H9 (cell line): Measurements from ENCODE around the gene NPAS3. TPM values are rescaled to one million over a fixed set of nuclear protein-coding genes. Genes with fewer than 3 reads are reported as not detected.

Source experiments
- DNase-seq: peaks from one replicate; pipeline ENCODE4 v3.0.0-alpha.2; 2017
- H2AFZ ChIP-seq: one replicate; pipeline ENCODE4 v1.6.1; 2013; ENCODE audit warnings: mild to moderate bottlenecking, low read length, control low read depth, moderate library complexity
- H2AK5ac ChIP-seq: 2 replicates; pipeline ENCODE4 v1.6.1; 2013; ENCODE audit warnings: low read length, control low read depth, mixed read lengths; ENCODE audit not compliant: insufficient read length
- H2BK120ac ChIP-seq: one replicate; pipeline ENCODE4 v1.6.1; 2013; ENCODE audit warnings: low read depth, mild to moderate bottlenecking, low read length, control low read depth, inconsistent platforms; ENCODE audit not compliant: poor library complexity, severe bottlenecking
- H2BK12ac ChIP-seq: 2 replicates; pipeline ENCODE4 v1.6.1; 2013; ENCODE audit warnings: low read length, control low read depth, mixed read lengths, low read depth; ENCODE audit not compliant: insufficient read length
- H2BK15ac ChIP-seq: 2 replicates; pipeline ENCODE4 v1.6.1; 2013; ENCODE audit warnings: low read depth, low read length, control low read depth
- H2BK20ac ChIP-seq: one replicate; pipeline ENCODE4 v1.6.1; 2013; ENCODE audit warnings: low read depth, mild to moderate bottlenecking, low read length, control low read depth, inconsistent platforms; ENCODE audit not compliant: poor library complexity, severe bottlenecking
- H2BK5ac ChIP-seq: 2 replicates; pipeline ENCODE4 v1.6.1; 2013; ENCODE audit warnings: low read length, control low read depth, mixed read lengths; ENCODE audit not compliant: insufficient read length
- H3K14ac ChIP-seq: 2 replicates; pipeline ENCODE4 v1.6.1; 2013; ENCODE audit warnings: low read length, control low read depth; ENCODE audit not compliant: insufficient read depth
- H3K18ac ChIP-seq: 2 replicates; pipeline ENCODE4 v1.6.1; 2013; ENCODE audit warnings: low read depth, mild to moderate bottlenecking, mixed read lengths, low read length, control low read depth; ENCODE audit not compliant: insufficient read length
- H3K23ac ChIP-seq: 2 replicates; pipeline ENCODE4 v1.6.1; 2013; ENCODE audit warnings: low read length, control low read depth, mixed read lengths, low read depth; ENCODE audit not compliant: insufficient read length
- H3K23me2 ChIP-seq: 2 replicates; pipeline ENCODE4 v1.6.1; 2013; ENCODE audit warnings: low read depth, mild to moderate bottlenecking, mixed read lengths, low read length, control low read depth; ENCODE audit not compliant: insufficient read length, poor library complexity, severe bottlenecking
- H3K27ac ChIP-seq: 2 replicates; pipeline ENCODE4 v1.5.1; 2013; ENCODE audit warnings: low read length, control low read depth, mixed read lengths, low read depth; ENCODE audit not compliant: insufficient read length
- H3K27me3 ChIP-seq: 2 replicates; pipeline ENCODE4 v1.6.1; 2013; ENCODE audit warnings: low read length, control low read depth, inconsistent platforms; ENCODE audit not compliant: insufficient read depth
- H3K4ac ChIP-seq: 2 replicates; pipeline ENCODE4 v1.6.1; 2013; ENCODE audit warnings: low read depth, mild to moderate bottlenecking, control low read depth, inconsistent platforms, low read length, moderate library complexity
- H3K4me1 ChIP-seq: 2 replicates; pipeline ENCODE4 v1.6.1; 2013; ENCODE audit warnings: low read length, control low read depth, inconsistent platforms; ENCODE audit not compliant: insufficient read depth
- H3K4me2 ChIP-seq: 2 replicates; pipeline ENCODE4 v1.6.1; 2013; ENCODE audit warnings: low read length, control low read depth, mixed read lengths; ENCODE audit not compliant: insufficient read length, insufficient read depth
- H3K56ac ChIP-seq: 2 replicates; pipeline ENCODE4 v1.6.1; 2013; ENCODE audit warnings: low read depth, mild to moderate bottlenecking, mixed read lengths, low read length, control low read depth; ENCODE audit not compliant: insufficient read length
- H3K79me1 ChIP-seq: 2 replicates; pipeline ENCODE4 v1.6.1; 2013; ENCODE audit warnings: low read depth, mild to moderate bottlenecking, moderate library complexity, low read length, control low read depth, inconsistent platforms; ENCODE audit not compliant: insufficient read depth, poor library complexity, severe bottlenecking
- H3K79me2 ChIP-seq: 2 replicates; pipeline ENCODE4 v1.6.1; 2013; ENCODE audit warnings: low read length, control low read depth, inconsistent platforms; ENCODE audit not compliant: insufficient read depth
- H3K9ac ChIP-seq: 2 replicates; pipeline ENCODE4 v1.6.1; 2013; ENCODE audit warnings: low read length, control low read depth, mixed read lengths; ENCODE audit not compliant: insufficient read length; ENCODE audit errors: extremely low read depth
- H3K9me3 ChIP-seq: one replicate; pipeline ENCODE4 v1.6.1; 2013; ENCODE audit warnings: low read depth, low read length, inconsistent platforms; ENCODE audit not compliant: control insufficient read depth
- H3T11ph ChIP-seq: one replicate; pipeline ENCODE4 v1.6.1; 2013; ENCODE audit warnings: mild to moderate bottlenecking, low read length, control low read depth, inconsistent platforms
- H4K20me1 ChIP-seq: one replicate; pipeline ENCODE4 v1.6.1; 2013; ENCODE audit not compliant: control insufficient read depth, insufficient read length, insufficient read depth
- H4K5ac ChIP-seq: 2 replicates; pipeline ENCODE4 v1.6.1; 2013; ENCODE audit warnings: low read depth, mild to moderate bottlenecking, mixed read lengths, low read length, control low read depth; ENCODE audit not compliant: insufficient read length
- H4K8ac ChIP-seq: replicated peaks from 2 replicates; pipeline ENCODE4 v1.6.1; 2013; ENCODE audit warnings: low read length, control low read depth, mixed read lengths, low read depth; ENCODE audit not compliant: insufficient read length
- H4K91ac ChIP-seq: 2 replicates; pipeline ENCODE4 v1.6.1; 2013; ENCODE audit warnings: low read depth, mild to moderate bottlenecking, moderate library complexity, mixed read lengths, low read length, control low read depth; ENCODE audit not compliant: insufficient read length
- H3K27ac Mint-ChIP-seq, 3 experiments: 2 replicates in 2 of 3; 3 replicates in 1 of 3; pipeline ENCODE4 v1.8.0; 2020 to 2021; ENCODE audit warnings: mixed read lengths in 3 of 3, mild to moderate bottlenecking in 1 of 3, moderate library complexity in 1 of 3
- H3K27me3 Mint-ChIP-seq: 2 replicates; pipeline ENCODE4 v1.8.0; 2021; ENCODE audit warnings: low read depth, mild to moderate bottlenecking, moderate library complexity, mixed read lengths
- H3K36me3 Mint-ChIP-seq, 3 experiments: 2 replicates in 2 of 3; 3 replicates in 1 of 3; pipeline ENCODE4 v1.8.0; 2020 to 2021; ENCODE audit warnings: low read depth in 3 of 3, mixed read lengths in 3 of 3; ENCODE audit not compliant: insufficient read depth in 1 of 3
- H3K4me1 Mint-ChIP-seq, 2 experiments: 2 replicates each; pipeline ENCODE4 v1.8.0; 2020; ENCODE audit warnings: mixed read lengths in 2 of 2
- H3K4me3 Mint-ChIP-seq, 2 experiments: 2 replicates in 1 of 2; 3 replicates in 1 of 2; pipeline ENCODE4 v1.8.0; 2020 to 2021; ENCODE audit warnings: mild to moderate bottlenecking in 2 of 2, mixed read lengths in 2 of 2, moderate library complexity in 1 of 2
- H3K9me3 Mint-ChIP-seq, 2 experiments: 2 replicates in 1 of 2; 3 replicates in 1 of 2; pipeline ENCODE4 v1.8.0; 2020; ENCODE audit warnings: mild to moderate bottlenecking in 2 of 2, mixed read lengths in 2 of 2, moderate library complexity in 1 of 2
- WGBS: extraction: QIAGEN DNeasy Blood & Tissue Kit; methylation state at CpG from one replicate; pipeline ENCODE4 v1.1.7; 2013; ENCODE audit warnings: missing lambda C conversion rate, low lambda C conversion rate, mixed read lengths; ENCODE audit not compliant: insufficient read length; ENCODE audit errors: extremely low coverage; 5-methylcytosine and 5-hydroxymethylcytosine counted together
- total RNA-seq: library from RNA; stranded (reverse); gene quantifications from 2 replicates; pipeline ENCODE4 v1.2.1, GENCODE V29; 2021
- TF ChIP-seq, protein P1 (sequence below): fragments of 200-600 bp; sonication (generic); conservative IDR thresholded peaks from 3 replicates; pipeline ENCODE4 v1.8.0; 2021; ENCODE audit warnings: antibody characterized with exemption, mild to moderate bottlenecking

NPAS3 gene
- total RNA-seq, 1 experiment from 2014 or later, result 0.17 TPM

GRCh38 chr14:32934881-32935633 is 3.6 kb upstream of the NPAS3 start:
- no peak overlapping the region for H2BK5ac ChIP-seq
- no peak overlapping the region for H3K56ac ChIP-seq
- no peak overlapping the region for H3K27ac Mint-ChIP-seq
- peaks cover 37% of the 10 kb centered on the region for H3K27me3 ChIP-seq
- peaks cover 85% of the 10 kb centered on the region for H3K27me3 Mint-ChIP-seq
- no peak overlapping the region for H2AK5ac ChIP-seq
- no peaks in the 10 kb centered on the region; a peak in 1 of 5 replicates for H3K9me3 Mint-ChIP-seq
- H3K4ac ChIP-seq, result no peak overlapping the region
- H3K18ac ChIP-seq, result no peak overlapping the region
- no peaks in the 10 kb centered on the region; a peak in 2 of 7 replicates for H3K36me3 Mint-ChIP-seq
- no peaks in the 10 kb centered on the region; the same call in 1 of the 2 replicates for H3K4me1 ChIP-seq
- no peak overlapping the region for H4K91ac ChIP-seq
- TF ChIP-seq, protein P1, sequence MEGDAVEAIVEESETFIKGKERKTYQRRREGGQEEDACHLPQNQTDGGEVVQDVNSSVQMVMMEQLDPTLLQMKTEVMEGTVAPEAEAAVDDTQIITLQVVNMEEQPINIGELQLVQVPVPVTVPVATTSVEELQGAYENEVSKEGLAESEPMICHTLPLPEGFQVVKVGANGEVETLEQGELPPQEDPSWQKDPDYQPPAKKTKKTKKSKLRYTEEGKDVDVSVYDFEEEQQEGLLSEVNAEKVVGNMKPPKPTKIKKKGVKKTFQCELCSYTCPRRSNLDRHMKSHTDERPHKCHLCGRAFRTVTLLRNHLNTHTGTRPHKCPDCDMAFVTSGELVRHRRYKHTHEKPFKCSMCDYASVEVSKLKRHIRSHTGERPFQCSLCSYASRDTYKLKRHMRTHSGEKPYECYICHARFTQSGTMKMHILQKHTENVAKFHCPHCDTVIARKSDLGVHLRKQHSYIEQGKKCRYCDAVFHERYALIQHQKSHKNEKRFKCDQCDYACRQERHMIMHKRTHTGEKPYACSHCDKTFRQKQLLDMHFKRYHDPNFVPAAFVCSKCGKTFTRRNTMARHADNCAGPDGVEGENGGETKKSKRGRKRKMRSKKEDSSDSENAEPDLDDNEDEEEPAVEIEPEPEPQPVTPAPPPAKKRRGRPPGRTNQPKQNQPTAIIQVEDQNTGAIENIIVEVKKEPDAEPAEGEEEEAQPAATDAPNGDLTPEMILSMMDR, result no peak
- H3K23ac ChIP-seq, result no peak overlapping the region
- H3K9ac ChIP-seq, result no peak overlapping the region
- WGBS, result no CpG with 5 or more reads among the region's 42 CpGs
- H2BK20ac ChIP-seq, result no peak overlapping the region
- H4K8ac ChIP-seq, result no peak overlapping the region
- no peak overlapping the region for H3K27ac ChIP-seq
- no peak overlapping the region for H2AFZ ChIP-seq
- no peak overlapping the region for H3K14ac ChIP-seq
- H3K9me3 ChIP-seq, result no peaks in the 10 kb centered on the region
- no peak overlapping the region for H2BK120ac ChIP-seq
- H3K79me1 ChIP-seq, result no peaks in the 10 kb centered on the region
- no peaks in the 10 kb centered on the region for H4K20me1 ChIP-seq
- peaks cover 39 to 40% of the 10 kb centered on the region in 2 experiments for H3K4me1 Mint-ChIP-seq
- H3K4me3 Mint-ChIP-seq, result peak overlapping the region; percentile 63 to 87
- no peaks in the 10 kb centered on the region for H3K79me2 ChIP-seq
- DNase-seq, result peak; percentile 49
- H3T11ph ChIP-seq, result no peak overlapping the region
- H2BK12ac ChIP-seq, result no peak overlapping the region
- no peak overlapping the region for H4K5ac ChIP-seq
- peak overlapping the region; percentile 85 for H3K4me2 ChIP-seq
- peaks cover 36% of the 10 kb centered on the region for H3K23me2 ChIP-seq
- H2BK15ac ChIP-seq, result no peak overlapping the region
